ENCODE measurements around the gene CCDC14.

Gene CCDC14

GRCh38 chr3:123884993-123885392 lies 76.0 kb downstream of the CCDC14 start:
- no peak overlapping the region for H3K27ac Mint-ChIP-seq
- peaks cover 44% of the 10 kb centered on the region for H3K27me3 Mint-ChIP-seq
- no peak overlapping the region for H3K4me3 Mint-ChIP-seq
- peaks cover 5% of the 10 kb centered on the region for H3K9me3 Mint-ChIP-seq
- no peaks in the 10 kb centered on the region for H3K36me3 Mint-ChIP-seq
- H3K4me1 Mint-ChIP-seq: peaks cover 10% of the 10 kb centered on the region

- Mint-ChIP-seq H3K27ac (no peak within 1 kb of the TSS), H3K9me3 (no peaks in the 10 kb centered on the region), H3K36me3 (no peaks in the 10 kb centered on the region), H3K27me3 (peaks cover 45% of the 10 kb centered on the region), H3K4me1 (peaks cover 10% of the 10 kb centered on the region), H3K4me3 (peak within 1 kb of the TSS; percentile 63)
These were observed 76.7 kb downstream of the CCDC14 start, which contains the start of gene MYLK for GRCh38 chr3:123884203-123884831. MYLK (minus strand) TSS chr3:123884332; CDS start chr3:123793841, 90,491 bp downstream.

- peaks cover 43% of the 10 kb centered on the region for H3K27me3 Mint-ChIP-seq
- H3K9me3 Mint-ChIP-seq: no peaks in the 10 kb centered on the region
- H3K4me1 Mint-ChIP-seq: peaks cover 10% of the 10 kb centered on the region
- H3K36me3 Mint-ChIP-seq: no peaks in the 10 kb centered on the region
- no peak overlapping the region for H3K27ac Mint-ChIP-seq
- H3K4me3 Mint-ChIP-seq: no peak overlapping the region
These were observed 77.3 kb downstream of the CCDC14 start for GRCh38 chr3:123883701-123884202.

GRCh38 chr3:123883111-123883510 lies 77.9 kb downstream of the CCDC14 start:
- Mint-ChIP-seq H3K36me3 (no peaks in the 10 kb centered on the region), H3K4me1 (peaks cover 10% of the 10 kb centered on the region), H3K9me3 (no peaks in the 10 kb centered on the region), H3K4me3 (peak overlapping the region; percentile 3), H3K27ac (no peak overlapping the region), H3K27me3 (peaks cover 41% of the 10 kb centered on the region)

GRCh38 chr3:123881771-123882170 lies 79.3 kb downstream of the CCDC14 start:
- Mint-ChIP-seq H3K9me3 (no peaks in the 10 kb centered on the region), H3K4me1 (peaks cover 10% of the 10 kb centered on the region), H3K27ac (no peak overlapping the region), H3K36me3 (no peaks in the 10 kb centered on the region), H3K4me3 (no peak overlapping the region), H3K27me3 (peaks cover 38% of the 10 kb centered on the region)

- Mint-ChIP-seq H3K9me3 (no peaks in the 10 kb centered on the region), H3K4me1 (peaks cover 10% of the 10 kb centered on the region), H3K4me3 (no peak overlapping the region), H3K36me3 (no peaks in the 10 kb centered on the region), H3K27ac (peak overlapping the region; percentile 8), H3K27me3 (peaks cover 36% of the 10 kb centered on the region)
These were observed 79.9 kb downstream of the CCDC14 start for GRCh38 chr3:123880998-123881561.

GRCh38 chr3:123878807-123879206 lies 82.2 kb downstream of the CCDC14 start:
- H3K27me3 Mint-ChIP-seq: peaks cover 30% of the 10 kb centered on the region
- H3K9me3 Mint-ChIP-seq: no peaks in the 10 kb centered on the region

GRCh38 chr3:123877965-123878364 lies 83.1 kb downstream of the CCDC14 start:
- H3K9me3 Mint-ChIP-seq: no peaks in the 10 kb centered on the region
- H3K36me3 Mint-ChIP-seq: no peaks in the 10 kb centered on the region
- H3K27me3 Mint-ChIP-seq: peaks cover 27% of the 10 kb centered on the region
- peaks cover 2% of the 10 kb centered on the region for H3K4me1 Mint-ChIP-seq
- no peak overlapping the region for H3K4me3 Mint-ChIP-seq
- H3K27ac Mint-ChIP-seq: no peak overlapping the region

More at GRCh38 chr3:123878807-123879206, 82.2 kb downstream of the CCDC14 start:
- H3K4me3 Mint-ChIP-seq: no peak overlapping the region
- H3K27ac Mint-ChIP-seq: no peak overlapping the region
- H3K36me3 Mint-ChIP-seq: no peaks in the 10 kb centered on the region
- peaks cover 10% of the 10 kb centered on the region for H3K4me1 Mint-ChIP-seq

GRCh38 chr3:123877466-123877865 lies 83.6 kb downstream of the CCDC14 start:
- no peak overlapping the region for H3K4me3 Mint-ChIP-seq
- H3K4me1 Mint-ChIP-seq: no peaks in the 10 kb centered on the region
- H3K9me3 Mint-ChIP-seq: no peaks in the 10 kb centered on the region
- H3K36me3 Mint-ChIP-seq: no peaks in the 10 kb centered on the region
- peaks cover 25% of the 10 kb centered on the region for H3K27me3 Mint-ChIP-seq
- no peak overlapping the region for H3K27ac Mint-ChIP-seq

- Mint-ChIP-seq H3K27me3 (peaks cover 23% of the 10 kb centered on the region), H3K9me3 (no peaks in the 10 kb centered on the region), H3K27ac (no peak overlapping the region), H3K4me3 (no peak overlapping the region), H3K4me1 (no peaks in the 10 kb centered on the region), H3K36me3 (no peaks in the 10 kb centered on the region)
These were observed 84.2 kb downstream of the CCDC14 start for GRCh38 chr3:123876858-123877257.

GRCh38 chr3:123872621-123873020 lies 88.4 kb downstream of the CCDC14 start:
- H3K4me3 Mint-ChIP-seq: no peak overlapping the region
- H3K4me1 Mint-ChIP-seq: no peaks in the 10 kb centered on the region
- H3K9me3 Mint-ChIP-seq: no peaks in the 10 kb centered on the region
- H3K36me3 Mint-ChIP-seq: no peaks in the 10 kb centered on the region
- peaks cover 14% of the 10 kb centered on the region for H3K27me3 Mint-ChIP-seq
- no peak overlapping the region for H3K27ac Mint-ChIP-seq

GRCh38 chr3:123871946-123872345 lies 89.1 kb downstream of the CCDC14 start:
- no peaks in the 10 kb centered on the region for H3K9me3 Mint-ChIP-seq
- H3K4me1 Mint-ChIP-seq: no peaks in the 10 kb centered on the region
- H3K27me3 Mint-ChIP-seq: peaks cover 16% of the 10 kb centered on the region
- H3K27ac Mint-ChIP-seq: no peak overlapping the region
- no peaks in the 10 kb centered on the region for H3K36me3 Mint-ChIP-seq
- no peak overlapping the region for H3K4me3 Mint-ChIP-seq

- Mint-ChIP-seq H3K27me3 (peaks cover 16% of the 10 kb centered on the region), H3K4me3 (no peak overlapping the region), H3K4me1 (no peaks in the 10 kb centered on the region), H3K36me3 (no peaks in the 10 kb centered on the region), H3K9me3 (no peaks in the 10 kb centered on the region), H3K27ac (no peak overlapping the region)
These were observed 91.0 kb downstream of the CCDC14 start for GRCh38 chr3:123870033-123870432.

GRCh38 chr3:123869165-123869564 lies 91.9 kb downstream of the CCDC14 start:
- Mint-ChIP-seq H3K9me3 (no peaks in the 10 kb centered on the region), H3K36me3 (no peaks in the 10 kb centered on the region), H3K27ac (no peak overlapping the region), H3K4me1 (no peaks in the 10 kb centered on the region), H3K4me3 (no peak overlapping the region), H3K27me3 (peaks cover 15% of the 10 kb centered on the region)

GRCh38 chr3:123864706-123865105 lies 96.3 kb downstream of the CCDC14 start:
- Mint-ChIP-seq H3K36me3 (no peaks in the 10 kb centered on the region), H3K4me3 (no peak overlapping the region), H3K27me3 (peaks cover 4% of the 10 kb centered on the region), H3K27ac (no peak overlapping the region), H3K9me3 (no peaks in the 10 kb centered on the region), H3K4me1 (no peaks in the 10 kb centered on the region)
